ENCODE results near the gene MALT1. TPM values are rescaled to one million over a fixed set of nuclear protein-coding genes. Genes with fewer than 3 reads are reported as not detected.

MALT1 gene
- total RNA-seq, 4 donors from 2014 or later: 18.5 to 45.6 (median 30.1) TPM

- no peak for TF ChIP-seq CTCF (IDR thresholded peaks at IDR 0.05)
- DNase-seq (ENCODE audit: low spot score) (no peak), ATAC-seq (ENCODE audit: low FRiP score) (no peak)
Measured at GRCh38 chr18:58777471-58777870, 106.2 kb downstream of the MALT1 start.

- ATAC-seq (ENCODE audit: low FRiP score) (no peak), DNase-seq (ENCODE audit: low spot score) (no peak)
- TF ChIP-seq CTCF (IDR thresholded peaks at IDR 0.05): no peak
Measured at GRCh38 chr18:58779529-58779928, 108.3 kb downstream of the MALT1 start.

GRCh38 chr18:58780045-58780444 is 108.8 kb downstream of the MALT1 start:
- DNase-seq (ENCODE audit: low spot score) (no peak), ATAC-seq (ENCODE audit: low FRiP score) (no peak)
- TF ChIP-seq CTCF (IDR thresholded peaks at IDR 0.05): no peak

- peak; percentile 73 for ATAC-seq (ENCODE audit: low FRiP score)
- DNase-seq (ENCODE audit: low spot score): peak; percentile 55
- peak in 1 of 3 donors; percentile 82 for TF ChIP-seq CTCF (IDR thresholded peaks at IDR 0.05)
Measured at GRCh38 chr18:58781627-58782194, 110.4 kb downstream of the MALT1 start.

- no peak for DNase-seq (ENCODE audit: low spot score)
- ATAC-seq (ENCODE audit: low FRiP score): no peak
- TF ChIP-seq CTCF (IDR thresholded peaks at IDR 0.05): no peak
Measured at GRCh38 chr18:58784601-58785137, 113.4 kb downstream of the MALT1 start.

GRCh38 chr18:58785171-58785805 is 114.0 kb downstream of the MALT1 start:
- no peak for TF ChIP-seq CTCF (IDR thresholded peaks at IDR 0.05)
- no peak for DNase-seq (ENCODE audit: low spot score)
- peak; percentile 60 for ATAC-seq (ENCODE audit: low FRiP score)

- DNase-seq (ENCODE audit: low spot score) (no peak), ATAC-seq (ENCODE audit: low FRiP score) (no peak)
- TF ChIP-seq CTCF (IDR thresholded peaks at IDR 0.05): no peak
Measured at GRCh38 chr18:58785870-58786269, 114.6 kb downstream of the MALT1 start.

All from omental fat pad (tissue), 4 donors.